Thoracic aorta (tissue), 2 donors: ENCODE data around the gene MPC1L. TPM values are rescaled to one million over a fixed set of nuclear protein-coding genes. Genes with fewer than 3 reads are reported as not detected.
"Not testable (repeated sequence)": the region's sequence is repeated elsewhere in the genome, so short reads cannot be mapped to it uniquely, and the experiment has no call there.

Experiments
- ATAC-seq: fragments of 150-250 bp; one replicate; pipeline ENCODE4 v1.8.0; 2017; ENCODE audit warnings: low read depth; ENCODE audit not compliant: insufficient number of reproducible peaks, low FRiP score
- DNase-seq: peaks from one replicate; pipeline ENCODE4 v3.0.0-alpha.2; 2020; ENCODE audit warnings: low spot score
- H3K27ac ChIP-seq, 2 donors: fragments of 200-600 bp; sonication (generic); 1 replicate in 1 of 2; 2 replicates in 1 of 2; pipeline ENCODE4 v1.5.1; 2016; ENCODE audit warnings: mild to moderate bottlenecking in 2 of 2, moderate library complexity in 2 of 2
- H3K27me3 ChIP-seq: fragments of 200-600 bp; sonication (generic); replicated peaks from 2 replicates; pipeline ENCODE4 v1.6.0; 2016; ENCODE audit warnings: mild to moderate bottlenecking; ENCODE audit not compliant: insufficient read depth
- H3K36me3 ChIP-seq: fragments of 200-600 bp; sonication (generic); one replicate; pipeline ENCODE4 v1.5.1; 2016
- H3K4me1 ChIP-seq, 2 donors: fragments of 200-600 bp; sonication (generic); 1 replicate in 1 of 2; 2 replicates in 1 of 2; pipeline versions ENCODE4 v1.5.1 to v1.6.0; 2016; ENCODE audit warnings: low read depth in 2 of 2, mild to moderate bottlenecking in 1 of 2; ENCODE audit not compliant: control insufficient read depth in 1 of 2
- H3K4me3 ChIP-seq: fragments of 200-600 bp; sonication (generic); 2 replicates; pipeline ENCODE4 v1.5.1; 2016; ENCODE audit warnings: mild to moderate bottlenecking
- H3K9me3 ChIP-seq: fragments of 200-600 bp; sonication (generic); 2 replicates; pipeline ENCODE4 v1.5.1; 2016
- total RNA-seq, 2 donors: library from RNA; depleted of rRNA; stranded (reverse); fragments of >200 nt; gene quantifications; one replicate each; pipeline versions ENCODE4 v1.1.0 to v1.2.3, GENCODE V29; 2016
- TF ChIP-seq, protein P1 (sequence below): fragments of 200-600 bp; sonication (generic); IDR thresholded peaks from one replicate; pipeline ENCODE4 v1.5.1; 2019; ENCODE audit warnings: antibody characterized with exemption

The MPC1L gene
- total RNA-seq, result not detected

DNA sequence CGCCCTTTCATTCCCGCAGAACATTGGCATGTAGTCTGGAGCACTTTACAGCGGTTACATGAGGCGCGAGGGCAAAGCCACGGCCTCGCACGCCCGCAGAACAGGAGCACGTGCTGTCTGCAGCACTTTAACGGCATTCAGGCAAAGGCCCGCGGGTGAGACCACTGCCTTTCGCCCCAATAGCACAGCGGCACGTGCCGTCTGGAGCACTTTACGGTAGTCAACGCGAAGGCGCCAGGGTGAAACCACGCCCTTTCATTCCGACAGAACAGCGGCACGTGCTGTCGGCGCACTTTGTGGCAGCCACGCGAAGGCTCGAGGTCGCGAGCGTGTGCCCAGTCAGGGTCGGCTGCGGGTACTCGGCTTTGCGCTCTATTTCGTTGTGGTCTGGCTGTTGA is at the start of gene MPC1L:
MPC1L (plus strand) TSS at position 290 of the 398 bp plus-strand sequence. CDS start 138 bp downstream, outside the sequence.
- no peak for ATAC-seq
- H3K36me3 ChIP-seq, result no peaks in the 10 kb centered on the region
- no peak within 1 kb of the TSS for H3K27ac ChIP-seq
- no peaks in the 10 kb centered on the region for H3K9me3 ChIP-seq
- H3K27me3 ChIP-seq, result no peaks in the 10 kb centered on the region
- DNase-seq, result no peak
- no peaks in the 10 kb centered on the region for H3K4me1 ChIP-seq
- TF ChIP-seq, protein P1, sequence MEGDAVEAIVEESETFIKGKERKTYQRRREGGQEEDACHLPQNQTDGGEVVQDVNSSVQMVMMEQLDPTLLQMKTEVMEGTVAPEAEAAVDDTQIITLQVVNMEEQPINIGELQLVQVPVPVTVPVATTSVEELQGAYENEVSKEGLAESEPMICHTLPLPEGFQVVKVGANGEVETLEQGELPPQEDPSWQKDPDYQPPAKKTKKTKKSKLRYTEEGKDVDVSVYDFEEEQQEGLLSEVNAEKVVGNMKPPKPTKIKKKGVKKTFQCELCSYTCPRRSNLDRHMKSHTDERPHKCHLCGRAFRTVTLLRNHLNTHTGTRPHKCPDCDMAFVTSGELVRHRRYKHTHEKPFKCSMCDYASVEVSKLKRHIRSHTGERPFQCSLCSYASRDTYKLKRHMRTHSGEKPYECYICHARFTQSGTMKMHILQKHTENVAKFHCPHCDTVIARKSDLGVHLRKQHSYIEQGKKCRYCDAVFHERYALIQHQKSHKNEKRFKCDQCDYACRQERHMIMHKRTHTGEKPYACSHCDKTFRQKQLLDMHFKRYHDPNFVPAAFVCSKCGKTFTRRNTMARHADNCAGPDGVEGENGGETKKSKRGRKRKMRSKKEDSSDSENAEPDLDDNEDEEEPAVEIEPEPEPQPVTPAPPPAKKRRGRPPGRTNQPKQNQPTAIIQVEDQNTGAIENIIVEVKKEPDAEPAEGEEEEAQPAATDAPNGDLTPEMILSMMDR, result no peak
- no peak within 1 kb of the TSS for H3K4me3 ChIP-seq

GRCh38 chrX:40573763-40574162 is 49.5 kb upstream of the MPC1L start:
- no peak overlapping the region for H3K27ac ChIP-seq
- no peaks in the 10 kb centered on the region for H3K27me3 ChIP-seq
- no peaks in the 10 kb centered on the region for H3K36me3 ChIP-seq
- H3K4me1 ChIP-seq, result no peaks in the 10 kb centered on the region
- H3K9me3 ChIP-seq, result no peaks in the 10 kb centered on the region
- DNase-seq, result no peak
- H3K4me3 ChIP-seq, result no peak overlapping the region
- ATAC-seq, result no peak
- TF ChIP-seq, protein P1, result no peak

DNA sequence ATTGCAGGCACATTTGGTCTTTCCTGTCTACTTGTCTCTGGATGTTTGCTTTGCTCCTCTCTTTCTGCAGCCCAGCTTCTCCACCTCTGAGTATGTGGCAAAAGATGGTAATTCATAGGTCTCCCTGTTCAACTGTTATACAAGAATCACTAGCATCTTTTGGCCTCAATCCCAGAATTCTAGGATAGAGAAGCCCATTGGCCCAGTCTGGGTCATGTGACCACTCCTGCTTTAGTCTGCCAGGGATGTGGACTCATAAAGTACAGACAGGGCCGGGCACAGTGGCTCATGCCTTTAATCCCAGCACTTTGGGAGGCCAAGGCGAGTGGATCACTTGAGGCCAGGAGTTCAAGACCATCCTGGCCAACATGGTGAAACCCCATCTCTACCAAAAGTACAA is 47.8 kb upstream of the MPC1L start:
- not testable (repeated sequence) for DNase-seq, H3K9me3 ChIP-seq, H3K36me3 ChIP-seq, H3K4me1 ChIP-seq, H3K4me3 ChIP-seq, H3K27me3 ChIP-seq, ATAC-seq, H3K27ac ChIP-seq

DNA sequence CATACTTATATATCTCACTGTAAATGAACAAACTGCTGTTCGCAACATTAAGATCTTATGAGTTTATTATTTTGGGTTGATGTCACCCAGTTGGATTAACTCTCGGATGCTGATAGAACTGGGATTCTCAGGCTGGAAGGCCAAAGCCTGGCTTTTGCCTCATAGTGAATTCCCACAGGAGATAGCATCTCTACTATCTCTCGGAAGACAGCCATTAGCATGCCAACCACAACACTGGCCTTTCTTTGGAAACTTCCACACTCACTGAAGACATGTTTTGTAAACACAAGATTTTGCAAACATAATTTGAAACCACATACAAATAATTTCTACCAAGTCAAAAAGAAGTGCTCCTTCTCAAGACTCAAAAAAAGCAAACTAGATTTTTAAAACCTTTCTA is 46.9 kb upstream of the MPC1L start:
- DNase-seq, result no peak
- Histone ChIP-seq H3K9me3 (no peaks in the 10 kb centered on the region), H3K4me1 (no peaks in the 10 kb centered on the region), H3K27ac (no peak overlapping the region), H3K4me3 (no peak overlapping the region), H3K27me3 (no peaks in the 10 kb centered on the region), H3K36me3 (no peaks in the 10 kb centered on the region)
- ATAC-seq, result no peak
- TF ChIP-seq, protein P1, result no peak

- H3K27ac ChIP-seq, result no peak overlapping the region
Observed at GRCh38 chrX:40578039-40578695, 45.1 kb upstream of the MPC1L start.

More at GRCh38 chrX:40578039-40578695, 45.1 kb upstream of the MPC1L start:
- TF ChIP-seq, protein P1, result no peak
- no peaks in the 10 kb centered on the region for H3K27me3 ChIP-seq
- no peaks in the 10 kb centered on the region for H3K9me3 ChIP-seq
- no peaks in the 10 kb centered on the region for H3K36me3 ChIP-seq
- H3K4me1 ChIP-seq, result peaks cover 7 to 11% of the 10 kb centered on the region in 2 donors
- H3K4me3 ChIP-seq, result no peak overlapping the region
- DNase-seq (no peak), ATAC-seq (no peak)
